Measurements from ENCODE around the gene PRODH2. TPM values are rescaled to one million over a fixed set of nuclear protein-coding genes. Genes with fewer than 3 reads are reported as not detected.
A peak's percentile ranks its signal among the peaks of the same experiment; 100 is the strongest.

Gene PRODH2
- total and polyA plus RNA-seq, 2 of the 13 experiments (the other 11 are each of a cell fraction or from before 2014, with no cell fraction given): 86.7 to 118 TPM

- no peak for TF ChIP-seq HNF1A (IDR thresholded peaks at IDR 0.05; ENCODE audit: low read depth)
- 0 out of 2 replicates have a peak, but pooled peaks have one; percentile 32 for TF ChIP-seq HNF1A (CRISPR knock-in tag; IDR thresholded peaks at IDR 0.05; ENCODE audit: borderline replicate concordance)
- 0 out of 2 replicates have a peak, but pooled peaks have one; percentile 62 for TF ChIP-seq MXD4 (CRISPR knock-in tag; IDR thresholded peaks at IDR 0.05)
- TF ChIP-seq IRF9 (CRISPR knock-in tag; IDR thresholded peaks at IDR 0.05; ENCODE audit: borderline replicate concordance): peak; percentile 45; the same call in 1 of the 2 replicates
- TF ChIP-seq MYPOP (CRISPR knock-in tag; IDR thresholded peaks at IDR 0.05): 0 out of 2 replicates have a peak, but pooled peaks have one; percentile 3
- TF ChIP-seq ZNF512B (CRISPR knock-in tag; IDR thresholded peaks at IDR 0.05; ENCODE audit: borderline replicate concordance): no peak
- peak; percentile 84 for TF ChIP-seq RARA (CRISPR knock-in tag; IDR thresholded peaks at IDR 0.05)
- 0 out of 2 replicates have a peak, but pooled peaks have one; percentile 34 for TF ChIP-seq CEBPG (CRISPR knock-in tag; IDR thresholded peaks at IDR 0.05)
- peak; percentile 59; the same call in 1 of the 2 replicates for TF ChIP-seq ZNF710 (CRISPR knock-in tag; IDR thresholded peaks at IDR 0.05; ENCODE audit: borderline replicate concordance)
- peak; percentile 24; the same call in 1 of the 2 replicates for TF ChIP-seq HOXA3 (CRISPR knock-in tag; IDR thresholded peaks at IDR 0.05)
- TF ChIP-seq GATAD2A (CRISPR knock-in tag; IDR thresholded peaks at IDR 0.05): 0 out of 2 replicates have a peak, but pooled peaks have one; percentile 15
- TF ChIP-seq ADNP (CRISPR knock-in tag; IDR thresholded peaks at IDR 0.05): no peak
- no peak for TF ChIP-seq SP1 (IDR thresholded peaks at IDR 0.05)
- 0 out of 2 replicates have a peak, but pooled peaks have one; percentile 23 for TF ChIP-seq SP1 (CRISPR knock-in tag; IDR thresholded peaks at IDR 0.05)
- TF ChIP-seq HNRNPLL (IDR thresholded peaks at IDR 0.05; ENCODE audit: low read depth, low read length, poor library complexity, severe bottlenecking): peak; percentile 69
Measured at GRCh38 chr19:35845215-35846037, 32.8 kb upstream of the PRODH2 start (continued).
